Measurements from ENCODE around the gene WDR17.

WDR17 gene

GRCh38 chr4:176054942-176055341 is 10.7 kb upstream of the WDR17 start:
- no peak for TF ChIP-seq EZH2phosphoT487 (IDR thresholded peaks at IDR 0.05; ENCODE audit: low read depth)
- TF ChIP-seq CTCF (IDR thresholded peaks at IDR 0.05; ENCODE audit: low read depth, low read length), result peak; percentile 80
- H2AFZ ChIP-seq (ENCODE audit: low read depth, low read length), result peak overlapping the region; percentile 82; the same call in 1 of the 2 replicates
- H3K9me3 ChIP-seq (ENCODE audit: insufficient read depth, low read length), result no peaks in the 10 kb centered on the region
- H3K27me3 ChIP-seq (ENCODE audit: low read depth, low read length), result no peaks in the 10 kb centered on the region
- H3K4me2 ChIP-seq (ENCODE audit: low read length), result peak overlapping the region; percentile 45
- peaks cover 25% of the 10 kb centered on the region for H3K4me1 ChIP-seq (ENCODE audit: low read length)
- no peaks in the 10 kb centered on the region for H4K20me1 ChIP-seq (ENCODE audit: insufficient read depth, low read length)
- no peaks in the 10 kb centered on the region for H3K36me3 ChIP-seq (replicated peaks; ENCODE audit: low read depth, low read length)
- H3K79me2 ChIP-seq (ENCODE audit: low read length), result no peaks in the 10 kb centered on the region
- no peak overlapping the region for H3K27ac ChIP-seq (ENCODE audit: low read length)
- peak overlapping the region; percentile 27; the same call in 1 of the 2 replicates for H3K4me3 ChIP-seq (ENCODE audit: low read length)
- H3K9ac ChIP-seq (ENCODE audit: low read length), result no peak overlapping the region

- Histone ChIP-seq H3K27ac (ENCODE audit: low read length) (no peak overlapping the region), H3K79me2 (ENCODE audit: low read length) (no peaks in the 10 kb centered on the region), H3K4me2 (ENCODE audit: low read length) (no peak overlapping the region), H3K27me3 (ENCODE audit: low read depth, low read length) (no peaks in the 10 kb centered on the region), H3K36me3 (replicated peaks; ENCODE audit: low read depth, low read length) (no peaks in the 10 kb centered on the region), H3K4me3 (ENCODE audit: low read length) (no peak overlapping the region), H3K4me1 (ENCODE audit: low read length) (peaks cover 8% of the 10 kb centered on the region), H2AFZ (ENCODE audit: low read depth, low read length) (no peak overlapping the region), H3K9ac (ENCODE audit: low read length) (no peak overlapping the region), H4K20me1 (ENCODE audit: insufficient read depth, low read length) (no peaks in the 10 kb centered on the region), H3K9me3 (ENCODE audit: insufficient read depth, low read length) (no peaks in the 10 kb centered on the region)
- no peak for TF ChIP-seq EZH2phosphoT487 (IDR thresholded peaks at IDR 0.05; ENCODE audit: low read depth)
- TF ChIP-seq CTCF (IDR thresholded peaks at IDR 0.05; ENCODE audit: low read depth, low read length), result no peak
These were observed 1.9 kb upstream of the WDR17 start for GRCh38 chr4:176063718-176064117.

GRCh38 chr4:176064539-176064938 is 1.1 kb upstream of the WDR17 start:
- no peaks in the 10 kb centered on the region for H3K27me3 ChIP-seq (ENCODE audit: low read depth, low read length)

GRCh38 chr4:176066757-176067156 is 1.1 kb downstream of the WDR17 start:
- peak overlapping the region; percentile 86 for H3K4me3 ChIP-seq (ENCODE audit: low read length)
- peaks cover 8% of the 10 kb centered on the region for H3K4me1 ChIP-seq (ENCODE audit: low read length)
- H3K79me2 ChIP-seq (ENCODE audit: low read length), result no peaks in the 10 kb centered on the region
- no peaks in the 10 kb centered on the region for H3K9me3 ChIP-seq (ENCODE audit: insufficient read depth, low read length)
- TF ChIP-seq CTCF (IDR thresholded peaks at IDR 0.05; ENCODE audit: low read depth, low read length) (no peak), EZH2phosphoT487 (IDR thresholded peaks at IDR 0.05; ENCODE audit: low read depth) (no peak)
- H3K27me3 ChIP-seq (ENCODE audit: low read depth, low read length), result no peaks in the 10 kb centered on the region
- H3K9ac ChIP-seq (ENCODE audit: low read length), result no peak overlapping the region; the same call in 1 of the 2 replicates
- H3K4me2 ChIP-seq (ENCODE audit: low read length), result peak overlapping the region; percentile 81
- no peak overlapping the region for H3K27ac ChIP-seq (ENCODE audit: low read length)
- no peaks in the 10 kb centered on the region for H3K36me3 ChIP-seq (replicated peaks; ENCODE audit: low read depth, low read length)
- H4K20me1 ChIP-seq (ENCODE audit: insufficient read depth, low read length), result no peaks in the 10 kb centered on the region
- H2AFZ ChIP-seq (ENCODE audit: low read depth, low read length), result no peak overlapping the region

More at GRCh38 chr4:176064539-176064938, 1.1 kb upstream of the WDR17 start:
- no peak overlapping the region for H3K27ac ChIP-seq (ENCODE audit: low read length)
- H4K20me1 ChIP-seq (ENCODE audit: insufficient read depth, low read length), result no peaks in the 10 kb centered on the region
- H3K4me3 ChIP-seq (ENCODE audit: low read length), result no peak overlapping the region
- no peak overlapping the region for H3K4me2 ChIP-seq (ENCODE audit: low read length)
- no peaks in the 10 kb centered on the region for H3K36me3 ChIP-seq (replicated peaks; ENCODE audit: low read depth, low read length)
- H3K4me1 ChIP-seq (ENCODE audit: low read length), result peaks cover 8% of the 10 kb centered on the region
- TF ChIP-seq CTCF (IDR thresholded peaks at IDR 0.05; ENCODE audit: low read depth, low read length) (no peak), EZH2phosphoT487 (IDR thresholded peaks at IDR 0.05; ENCODE audit: low read depth) (no peak)
- H3K79me2 ChIP-seq (ENCODE audit: low read length), result no peaks in the 10 kb centered on the region
- H3K9ac ChIP-seq (ENCODE audit: low read length), result no peak overlapping the region
- H2AFZ ChIP-seq (ENCODE audit: low read depth, low read length), result no peak overlapping the region
- H3K9me3 ChIP-seq (ENCODE audit: insufficient read depth, low read length), result no peaks in the 10 kb centered on the region
